Dendritic cell treated with granulocyte-macrophage colony-stimulating factor and Interleukin-4, amounts not matched to agents 40 ng/mL and 50 ng/mL, for 4 days (primary cell): Measurements from ENCODE around the gene MSLN.

Experiments used
- H3K27ac Mint-ChIP-seq: one replicate; pipeline ENCODE4 v1.8.0; 2022; ENCODE audit warnings: mild to moderate bottlenecking, mixed read lengths
- H3K27me3 Mint-ChIP-seq: one replicate; pipeline ENCODE4 v1.8.0; 2022; ENCODE audit warnings: mild to moderate bottlenecking, mixed read lengths
- H3K36me3 Mint-ChIP-seq: one replicate; pipeline ENCODE4 v1.8.0; 2022; ENCODE audit warnings: low read depth, mixed read lengths
- H3K4me1 Mint-ChIP-seq: one replicate; pipeline ENCODE4 v1.8.0; 2022; ENCODE audit warnings: low read depth, mixed read lengths
- H3K4me3 Mint-ChIP-seq: one replicate; pipeline ENCODE4 v1.8.0; 2022; ENCODE audit warnings: mild to moderate bottlenecking, moderate library complexity, mixed read lengths
- H3K9me3 Mint-ChIP-seq: one replicate; pipeline ENCODE4 v1.8.0; 2022; ENCODE audit warnings: mixed read lengths
- intact Hi-C: fragments of 100-400 bp; cut with micrococcal nuclease; formaldehyde crosslinking; loops from one replicate; pipeline ENCODE4 v1.15.0; 2022

MSLN gene

DNA sequence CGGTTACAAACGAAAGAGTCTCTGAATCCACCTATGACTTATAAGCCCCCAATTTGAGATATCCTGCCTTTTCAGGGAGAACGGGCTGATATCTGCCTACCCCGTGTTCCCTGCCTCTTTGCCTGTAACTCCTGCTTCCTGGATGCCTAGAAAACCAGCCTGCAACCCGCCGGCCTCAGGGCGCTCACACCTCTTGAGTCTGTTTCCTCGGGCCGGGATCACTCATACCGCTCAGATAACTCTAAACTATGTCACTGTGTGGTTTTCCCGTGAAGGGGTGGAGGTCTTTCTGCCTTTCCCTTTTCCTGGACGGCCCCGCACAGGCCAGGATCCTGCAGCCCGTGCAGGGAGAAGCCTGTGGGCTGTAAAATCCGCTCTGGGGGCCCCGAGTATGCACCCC lies 17.3 kb downstream of the MSLN start:
- intact Hi-C loops: no loop called here
- H3K27ac Mint-ChIP-seq: no peak overlapping the region
- H3K9me3 Mint-ChIP-seq: no peaks in the 10 kb centered on the region
- H3K4me3 Mint-ChIP-seq: no peak overlapping the region
- no peaks in the 10 kb centered on the region for H3K36me3 Mint-ChIP-seq
- H3K27me3 Mint-ChIP-seq: peaks cover 19% of the 10 kb centered on the region
- H3K4me1 Mint-ChIP-seq: no peaks in the 10 kb centered on the region

DNA sequence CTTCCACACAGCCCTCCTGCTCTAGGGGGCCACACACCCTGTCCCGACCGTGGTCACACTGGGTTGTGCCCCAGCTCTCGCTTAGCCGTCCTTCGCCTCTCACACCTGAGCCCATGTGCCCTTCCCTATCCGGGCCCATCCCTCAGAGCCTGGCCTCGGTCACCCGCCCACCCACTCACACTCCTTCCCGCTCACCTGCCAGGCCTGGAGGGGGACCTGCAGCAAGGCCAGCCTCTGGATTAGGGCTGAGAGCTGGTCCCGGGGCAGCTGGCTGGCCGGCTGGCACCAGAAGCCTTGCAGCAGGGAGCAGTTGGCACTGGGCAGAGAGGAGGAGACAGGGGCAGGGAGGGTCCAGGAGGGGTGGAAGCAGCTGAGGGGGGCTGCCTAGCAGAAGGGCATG lies 17.9 kb downstream of the MSLN start:
- Mint-ChIP-seq H3K4me3 (no peak overlapping the region), H3K4me1 (no peaks in the 10 kb centered on the region), H3K27ac (no peak overlapping the region), H3K27me3 (peaks cover 24% of the 10 kb centered on the region), H3K36me3 (no peaks in the 10 kb centered on the region), H3K9me3 (no peaks in the 10 kb centered on the region)
- intact Hi-C loops: no loop called here

DNA sequence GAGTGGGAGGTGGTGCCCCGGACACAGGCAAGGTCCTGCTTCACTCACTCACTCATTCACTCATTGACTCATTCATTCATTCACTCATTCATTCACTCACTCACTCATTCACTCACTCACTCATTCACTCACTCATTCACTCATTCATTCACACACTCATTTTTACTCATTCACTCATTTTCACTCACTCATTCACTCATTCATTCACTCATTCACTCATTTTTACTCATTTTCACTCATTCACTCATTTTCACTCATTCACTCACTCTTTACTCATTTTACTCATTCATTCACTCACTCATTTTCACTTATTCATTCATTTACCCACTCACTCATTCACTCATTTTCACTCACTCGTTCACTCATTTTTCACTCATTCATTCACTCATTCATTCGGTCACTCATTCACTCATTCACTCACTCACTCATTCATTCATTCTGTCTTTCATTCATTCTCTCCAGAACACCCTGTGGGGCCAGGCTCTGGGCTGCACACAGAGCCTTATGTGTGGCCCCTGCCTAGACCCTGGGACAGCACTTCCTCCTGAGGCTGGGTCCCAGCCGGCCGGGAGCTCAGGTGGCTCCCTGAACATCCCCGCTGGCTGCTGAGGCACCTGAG lies 18.5 kb downstream of the MSLN start:
- Mint-ChIP-seq H3K27ac (no peak overlapping the region), H3K27me3 (peaks cover 26% of the 10 kb centered on the region), H3K4me1 (no peaks in the 10 kb centered on the region), H3K36me3 (no peaks in the 10 kb centered on the region), H3K9me3 (no peaks in the 10 kb centered on the region), H3K4me3 (no peak overlapping the region)
- intact Hi-C loops: no loop called here

DNA sequence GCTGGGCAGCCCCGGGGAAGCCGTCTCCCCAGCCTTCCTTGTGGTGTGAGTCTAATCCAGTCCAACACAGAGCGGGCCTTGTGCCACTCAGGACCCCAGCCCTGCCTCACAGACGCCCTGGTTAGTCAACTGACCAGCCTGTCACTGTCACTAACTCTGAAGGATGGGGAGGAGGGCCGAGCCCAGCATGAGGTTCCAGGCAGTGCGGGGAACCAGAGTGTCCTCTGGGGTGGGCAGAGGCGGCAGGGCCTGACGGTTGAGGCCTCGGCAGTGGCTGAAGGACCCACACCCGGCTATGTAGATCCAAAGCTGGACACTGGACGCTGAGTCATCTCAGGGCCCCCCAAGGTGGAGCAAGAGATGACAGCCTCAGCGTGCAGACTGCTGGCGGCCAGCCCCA lies 19.0 kb downstream of the MSLN start:
- Mint-ChIP-seq H3K36me3 (no peaks in the 10 kb centered on the region), H3K27me3 (peaks cover 26% of the 10 kb centered on the region), H3K27ac (no peak overlapping the region), H3K4me1 (no peaks in the 10 kb centered on the region), H3K9me3 (no peaks in the 10 kb centered on the region), H3K4me3 (no peak overlapping the region)
- intact Hi-C loops: no loop called here

DNA sequence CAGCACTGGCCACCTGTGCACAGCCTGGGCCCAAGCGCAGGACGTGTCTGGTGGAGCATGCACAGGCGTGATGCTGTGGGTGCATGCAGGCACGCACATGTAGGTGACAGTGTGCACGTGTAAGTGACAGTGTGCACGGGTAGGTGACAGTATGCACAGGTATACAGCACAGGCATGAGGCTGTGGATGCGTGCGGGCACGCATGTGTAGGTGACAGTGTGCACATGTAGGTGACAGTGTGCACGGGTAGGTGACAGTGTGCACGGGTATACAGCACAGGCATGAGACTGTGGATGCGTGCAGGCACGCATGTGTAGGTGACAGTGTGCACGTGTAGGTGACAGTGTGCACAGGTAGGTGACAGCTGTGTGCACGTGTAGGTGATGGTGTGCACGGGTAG lies 19.8 kb downstream of the MSLN start:
- peaks cover 26% of the 10 kb centered on the region for H3K27me3 Mint-ChIP-seq
- peaks cover 7% of the 10 kb centered on the region for H3K36me3 Mint-ChIP-seq
- H3K4me1 Mint-ChIP-seq: no peaks in the 10 kb centered on the region
- intact Hi-C loops: no loop called here
- no peaks in the 10 kb centered on the region for H3K9me3 Mint-ChIP-seq
- no peak overlapping the region for H3K4me3 Mint-ChIP-seq
- no peak overlapping the region for H3K27ac Mint-ChIP-seq

DNA sequence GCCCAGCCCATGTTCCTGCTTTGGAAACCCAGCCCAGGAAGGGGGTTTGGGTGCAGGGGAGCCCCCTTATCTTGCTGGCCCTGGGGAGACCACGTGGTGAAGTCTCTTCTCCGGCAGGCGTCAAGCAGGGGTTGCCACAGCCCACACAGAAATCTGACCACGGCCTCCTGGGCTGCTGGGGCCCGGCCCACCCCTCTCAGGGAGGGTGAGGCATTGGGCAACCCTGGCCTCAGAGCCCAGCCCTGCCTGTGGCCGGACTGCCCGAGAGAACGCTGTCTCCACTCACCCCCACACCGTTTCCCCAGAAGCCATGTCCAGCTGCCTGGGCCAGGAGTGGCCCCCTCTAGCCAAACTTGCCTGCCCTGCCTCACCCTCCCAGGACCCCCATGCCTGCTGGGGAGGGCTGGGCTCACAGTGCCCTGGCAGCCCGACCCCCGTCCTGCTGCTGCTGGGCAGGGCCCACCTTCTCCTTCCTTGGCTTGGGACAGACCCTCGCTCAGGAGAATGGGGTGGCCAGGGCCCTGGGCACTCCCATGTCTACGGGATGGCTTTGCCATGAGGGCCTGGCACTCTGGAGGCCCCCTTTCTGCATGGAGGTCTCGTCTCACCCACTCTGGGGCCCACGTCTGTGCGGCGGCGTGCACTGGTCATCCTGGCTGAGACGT lies 20.9 kb downstream of the MSLN start:
- H3K9me3 Mint-ChIP-seq: no peaks in the 10 kb centered on the region
- peaks cover 19% of the 10 kb centered on the region for H3K36me3 Mint-ChIP-seq
- H3K27me3 Mint-ChIP-seq: peaks cover 26% of the 10 kb centered on the region
- peaks cover 5% of the 10 kb centered on the region for H3K4me1 Mint-ChIP-seq
- intact Hi-C loops: no loop called here
- H3K4me3 Mint-ChIP-seq: no peak overlapping the region
- H3K27ac Mint-ChIP-seq: no peak overlapping the region

DNA sequence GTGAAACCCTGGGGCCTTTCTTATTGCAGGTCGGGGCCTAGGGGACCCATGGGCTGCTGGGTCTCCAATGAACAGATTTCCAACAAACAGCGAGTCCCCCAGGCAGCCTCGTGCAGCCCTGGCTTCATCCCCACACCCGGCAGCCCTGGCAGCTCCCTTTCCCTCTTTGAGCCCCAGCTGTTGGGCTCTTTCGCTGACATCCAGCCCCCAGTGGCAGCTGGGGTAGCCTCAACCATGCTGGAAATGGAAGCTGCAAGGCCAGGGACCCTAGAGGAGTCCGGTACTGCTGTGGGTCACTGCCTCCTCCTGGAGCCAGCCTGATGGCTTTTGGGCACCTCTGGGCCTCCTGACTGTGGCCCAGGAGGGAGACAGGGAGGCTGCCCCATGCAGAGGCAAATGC lies 21.7 kb downstream of the MSLN start:
- peaks cover 23% of the 10 kb centered on the region for H3K27me3 Mint-ChIP-seq
- no peaks in the 10 kb centered on the region for H3K9me3 Mint-ChIP-seq
- H3K27ac Mint-ChIP-seq: no peak overlapping the region
- H3K4me1 Mint-ChIP-seq: peaks cover 12% of the 10 kb centered on the region
- intact Hi-C loops: no loop called here
- H3K4me3 Mint-ChIP-seq: no peak overlapping the region
- peaks cover 27% of the 10 kb centered on the region for H3K36me3 Mint-ChIP-seq

DNA sequence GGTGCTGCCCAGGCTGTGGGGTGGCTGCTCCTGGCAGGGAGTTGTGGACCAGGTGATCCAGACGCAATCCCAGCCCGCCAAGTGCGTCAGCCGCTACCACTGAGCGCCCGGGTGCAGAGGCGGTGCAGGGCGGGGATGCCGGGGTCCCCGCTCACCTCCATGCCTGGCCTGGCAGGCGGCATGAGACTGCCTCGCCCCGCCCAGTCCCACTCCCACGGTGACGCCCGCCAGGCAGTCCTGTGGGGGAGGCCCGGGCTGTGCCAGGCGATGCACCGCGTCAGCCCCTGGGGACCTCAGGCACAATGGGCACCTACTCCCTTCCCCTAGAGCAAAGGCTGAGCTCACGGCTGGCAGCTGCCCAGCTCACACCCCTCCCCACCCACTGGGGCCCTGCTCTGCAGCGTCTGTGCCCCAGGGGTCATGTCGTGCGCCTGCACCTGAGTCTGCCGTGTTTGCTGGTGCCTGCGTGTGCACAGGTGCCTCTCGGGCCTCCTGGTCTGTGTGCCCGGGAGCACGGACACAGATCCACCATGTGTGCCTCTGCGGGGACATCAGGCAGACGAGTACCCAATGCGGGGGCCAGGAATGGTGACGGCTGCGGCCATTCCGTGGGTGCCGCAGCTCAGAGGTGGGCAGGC lies 22.4 kb downstream of the MSLN start:
- Mint-ChIP-seq H3K27ac (no peak overlapping the region), H3K4me1 (peaks cover 18% of the 10 kb centered on the region), H3K36me3 (peaks cover 33% of the 10 kb centered on the region), H3K9me3 (no peaks in the 10 kb centered on the region), H3K4me3 (no peak overlapping the region), H3K27me3 (peaks cover 19% of the 10 kb centered on the region)
- intact Hi-C loops: no loop called here

DNA sequence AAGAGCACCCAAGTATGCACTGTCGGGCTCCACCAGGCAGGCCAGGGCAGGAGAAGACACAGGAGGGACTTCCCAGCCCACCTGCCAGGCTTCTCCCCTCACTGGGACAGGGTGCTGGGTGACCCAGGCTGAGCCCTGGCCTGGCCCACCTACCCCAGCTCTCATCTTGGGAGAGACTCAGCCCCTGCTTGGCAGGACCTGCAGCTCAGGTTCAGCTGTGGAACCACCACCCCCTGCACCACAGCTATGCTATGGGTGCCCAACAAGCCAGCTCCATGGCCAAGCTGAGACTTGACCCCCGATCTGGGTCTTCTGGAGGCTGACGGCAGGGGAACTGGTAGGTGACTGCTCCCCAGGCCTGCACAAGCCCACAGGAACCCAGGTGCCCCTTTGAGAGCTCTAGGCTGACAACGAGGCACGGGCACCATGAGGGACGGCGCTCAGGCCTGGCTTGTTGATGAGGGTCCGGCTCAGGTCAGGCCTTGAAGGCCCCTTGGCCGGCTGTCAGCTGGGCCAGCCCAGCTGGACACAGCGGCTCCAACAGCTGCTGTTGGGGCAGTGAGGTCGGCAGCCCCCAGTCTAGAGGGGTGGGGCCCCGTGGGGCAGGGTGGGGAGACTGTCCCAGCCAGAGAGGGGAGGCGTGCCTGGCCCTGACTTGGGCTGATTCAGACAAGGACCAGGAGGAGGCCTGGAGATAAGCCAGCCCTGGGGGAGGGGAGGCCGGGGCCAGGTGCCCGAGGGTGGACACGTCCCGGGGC lies 23.0 kb downstream of the MSLN start:
- intact Hi-C loops: no loop called here
- H3K9me3 Mint-ChIP-seq: no peaks in the 10 kb centered on the region
- peaks cover 12% of the 10 kb centered on the region for H3K27me3 Mint-ChIP-seq
- peaks cover 38% of the 10 kb centered on the region for H3K36me3 Mint-ChIP-seq
- no peak overlapping the region for H3K4me3 Mint-ChIP-seq
- H3K27ac Mint-ChIP-seq: no peak overlapping the region
- peaks cover 18% of the 10 kb centered on the region for H3K4me1 Mint-ChIP-seq

DNA sequence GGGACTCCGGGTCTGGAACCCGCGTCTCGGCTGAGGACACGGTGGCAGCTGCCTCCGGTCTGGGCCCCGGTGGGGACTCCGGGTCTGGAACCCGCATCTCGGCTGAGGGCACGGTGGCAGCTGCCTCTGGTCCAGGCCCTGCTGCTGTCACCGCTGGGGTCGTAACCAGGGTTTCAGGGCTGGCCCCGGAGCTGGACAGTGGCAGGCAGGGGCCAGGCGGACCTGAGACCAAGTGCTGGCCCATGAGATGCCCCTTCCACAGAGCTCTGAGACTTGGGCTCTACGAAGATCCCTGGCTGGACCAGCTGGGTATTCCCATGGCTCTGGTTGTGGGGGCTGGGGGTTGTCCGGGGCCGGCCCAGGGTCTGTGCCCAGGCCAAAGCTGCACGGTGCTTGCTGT lies 23.9 kb downstream of the MSLN start:
- peaks cover 41% of the 10 kb centered on the region for H3K36me3 Mint-ChIP-seq
- H3K9me3 Mint-ChIP-seq: no peaks in the 10 kb centered on the region
- H3K4me3 Mint-ChIP-seq: no peak overlapping the region
- no peak overlapping the region for H3K27ac Mint-ChIP-seq
- peaks cover 18% of the 10 kb centered on the region for H3K4me1 Mint-ChIP-seq
- intact Hi-C loops: no loop called here
- H3K27me3 Mint-ChIP-seq: peaks cover 12% of the 10 kb centered on the region

DNA sequence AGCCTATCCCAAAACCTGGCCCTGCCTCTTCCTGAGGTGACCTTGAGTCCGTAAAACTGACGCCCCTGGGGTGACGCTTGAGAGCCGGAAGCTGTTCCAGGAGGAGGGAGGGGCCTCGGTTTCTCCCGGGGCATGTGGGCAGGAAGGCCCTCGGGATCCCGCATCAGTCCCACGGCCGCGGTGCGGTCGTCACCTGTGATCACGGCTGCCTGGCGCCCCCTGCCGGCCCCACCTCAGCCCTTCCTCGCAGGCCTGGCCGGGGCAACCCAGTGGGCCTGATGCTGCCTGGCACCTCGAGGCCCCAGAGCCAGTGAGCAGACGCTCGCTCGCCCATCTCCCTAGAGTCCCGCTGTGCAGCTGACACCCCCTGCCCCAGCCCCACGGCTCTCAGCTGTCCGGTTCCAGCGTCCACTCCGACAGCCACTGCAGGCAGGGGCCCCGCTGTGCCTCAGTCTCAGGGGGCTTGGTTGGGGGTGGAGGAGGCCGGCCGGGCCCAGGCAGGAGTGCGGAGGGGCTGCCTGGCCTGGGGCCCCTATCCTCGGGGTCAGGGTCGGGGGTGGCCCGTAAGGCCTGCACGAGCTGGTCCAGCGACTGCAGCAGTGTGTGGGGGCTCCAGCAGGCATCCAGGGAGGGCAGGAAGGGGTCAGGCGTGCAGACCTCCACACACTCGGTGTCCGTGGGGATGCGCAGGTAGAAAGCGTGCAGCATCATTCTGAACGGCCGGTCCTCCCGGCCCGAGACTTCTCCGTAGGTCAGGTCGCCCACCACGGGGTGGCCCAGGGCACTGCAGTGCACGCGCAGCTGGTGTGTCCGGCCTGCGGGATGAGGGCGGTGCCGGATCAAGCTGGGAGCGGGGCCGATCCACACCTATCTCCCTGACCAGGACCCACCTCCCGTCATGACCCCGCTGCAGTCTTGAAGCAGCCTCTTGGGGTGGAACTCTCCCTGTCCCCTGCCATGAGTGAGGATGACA lies 25.3 kb downstream of the MSLN start:
- Mint-ChIP-seq H3K27ac (no peak overlapping the region), H3K9me3 (no peaks in the 10 kb centered on the region), H3K4me3 (no peak overlapping the region), H3K36me3 (peaks cover 43% of the 10 kb centered on the region), H3K4me1 (peaks cover 18% of the 10 kb centered on the region), H3K27me3 (peaks cover 9% of the 10 kb centered on the region)
- intact Hi-C loops: loop anchor here (1.0 kb wide), 1 partner anchor 75 kb away; no protein-coding TSS in a partner anchor

DNA sequence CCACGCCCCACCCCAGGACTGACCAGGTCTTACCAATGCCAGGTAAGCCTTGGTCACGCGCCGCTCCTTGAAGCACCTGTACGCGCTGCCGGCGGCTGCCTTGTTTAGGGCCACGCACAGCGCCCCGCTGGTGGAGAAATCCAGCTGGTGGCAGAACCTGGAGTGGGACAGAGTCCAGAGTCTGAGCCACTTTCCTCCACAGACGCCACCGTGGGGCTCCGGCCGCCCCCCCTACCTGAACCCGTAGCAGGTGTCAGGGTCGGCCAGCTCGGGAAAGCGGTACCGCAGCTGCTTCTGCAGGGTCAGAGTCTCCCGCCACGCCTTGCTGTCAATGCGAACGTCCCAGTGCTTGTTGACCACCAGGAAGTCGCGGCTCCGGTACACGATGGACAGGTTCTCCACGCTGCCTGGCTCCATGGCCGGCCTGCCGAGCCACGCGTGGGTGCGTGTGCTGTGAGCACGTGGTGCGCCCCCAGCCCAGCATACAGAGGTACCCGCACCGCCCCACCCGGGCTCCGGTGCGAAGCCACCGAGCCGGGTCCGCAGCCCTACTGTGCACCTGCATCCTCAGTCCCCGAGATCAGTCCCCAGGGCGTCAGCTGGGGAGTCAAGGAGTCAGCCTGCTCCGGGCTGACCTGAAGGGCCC lies 26.9 kb downstream of the MSLN start:
- Mint-ChIP-seq H3K27ac (peak overlapping the region; percentile 87), H3K27me3 (peaks cover 7% of the 10 kb centered on the region), H3K9me3 (no peaks in the 10 kb centered on the region), H3K4me3 (peak overlapping the region; percentile 89), H3K36me3 (peaks cover 56% of the 10 kb centered on the region), H3K4me1 (peaks cover 18% of the 10 kb centered on the region)
- intact Hi-C loops: no loop called here

DNA sequence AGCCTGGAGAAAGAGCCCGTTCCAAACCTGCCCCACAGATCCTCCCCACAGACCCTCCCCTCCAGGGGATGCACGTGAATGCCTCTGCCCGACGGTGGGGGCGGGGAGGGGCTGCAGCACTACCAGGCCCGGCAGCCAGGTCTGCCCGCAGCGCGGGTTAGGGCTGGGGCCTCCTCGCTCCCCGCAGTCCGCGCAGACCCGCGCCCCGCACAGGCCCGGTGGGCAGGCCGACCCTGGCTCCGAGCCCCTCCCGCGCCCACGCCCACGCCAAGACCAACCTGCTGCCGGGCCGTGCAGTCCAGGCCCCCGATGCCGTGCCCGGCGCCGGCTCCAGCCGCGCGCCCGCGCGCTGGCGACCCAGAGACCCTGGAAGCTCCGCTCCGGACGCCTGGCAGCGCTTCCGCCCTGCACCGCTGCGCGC lies 27.5 kb downstream of the MSLN start, which contains the start of gene RPUSD1:
TSS of gene RPUSD1 (minus strand) at position 404 of the 421 bp plus-strand sequence. CDS start 644 bp downstream, outside the sequence.
- Mint-ChIP-seq H3K9me3 (no peaks in the 10 kb centered on the region), H3K4me1 (peaks cover 18% of the 10 kb centered on the region), H3K27ac (peak within 1 kb of the TSS; percentile 87), H3K27me3 (peaks cover 7% of the 10 kb centered on the region), H3K36me3 (peaks cover 56% of the 10 kb centered on the region), H3K4me3 (peak within 1 kb of the TSS; percentile 89)
- intact Hi-C loops: no loop called here
